ENCODE measurements around the gene ATPAF1.

Gene ATPAF1

DNA sequence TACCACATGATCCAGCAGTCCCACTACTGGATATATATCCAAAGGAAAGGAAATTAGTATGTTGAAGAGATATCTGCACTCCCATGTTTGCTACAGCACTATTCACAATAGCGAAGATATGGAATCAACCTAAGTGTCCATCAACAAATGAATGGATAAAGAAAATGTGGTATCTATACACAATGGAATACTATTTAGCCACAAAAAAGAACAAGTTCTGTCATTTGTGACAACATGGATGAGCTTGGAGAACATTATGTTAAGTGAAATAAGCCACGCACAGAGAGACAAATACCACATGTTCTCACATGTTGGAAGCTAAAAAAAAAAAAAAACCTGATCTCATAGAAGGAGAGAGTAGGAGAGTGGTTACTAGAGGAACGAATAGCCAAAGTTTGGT, 17.7 kb downstream of the ATPAF1 start:
- DNase-seq (ENCODE audit: low spot score): no peak

DNA sequence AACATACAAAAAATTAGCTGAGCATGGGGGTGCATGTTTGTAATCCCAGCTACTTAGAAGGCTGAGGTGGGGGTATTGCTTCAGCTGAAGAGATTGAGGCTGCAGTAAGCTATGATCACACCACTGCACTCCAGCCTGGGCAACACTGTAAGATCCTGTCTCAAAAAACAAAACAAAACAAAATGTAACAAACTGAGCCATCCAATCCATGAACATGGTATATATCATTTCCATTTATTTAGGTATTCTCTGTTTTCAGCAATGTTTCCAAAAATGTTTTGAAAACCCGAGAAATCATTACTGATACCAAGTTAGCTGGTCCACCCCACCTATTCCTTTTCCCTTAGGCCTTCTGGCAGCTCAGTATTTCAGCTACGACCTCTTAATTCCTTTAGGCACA, 18.4 kb downstream of the ATPAF1 start:
- no peak for DNase-seq (ENCODE audit: low spot score)

DNA sequence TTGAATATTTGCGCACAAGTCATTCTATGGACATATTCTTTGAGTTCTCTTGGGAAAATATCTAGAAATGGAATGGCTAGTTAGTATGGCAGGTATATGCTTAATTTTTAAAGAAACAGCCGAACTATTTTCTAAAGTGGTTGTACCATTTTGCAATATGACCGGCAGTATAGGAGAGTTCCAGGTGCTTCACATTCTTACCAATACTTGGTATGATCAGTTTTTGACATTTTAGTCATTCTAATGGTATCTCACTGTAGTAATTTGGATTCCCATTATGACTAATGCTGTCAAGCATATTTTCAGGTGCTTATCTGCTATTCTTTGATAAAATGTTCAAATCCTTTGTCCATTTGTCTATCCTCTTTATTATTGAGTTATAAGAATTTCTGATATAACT, 20.6 kb downstream of the ATPAF1 start:
- no peak for DNase-seq (ENCODE audit: low spot score)

- no peak for DNase-seq (ENCODE audit: low spot score)
Observed at GRCh38 chr1:46646844-46647243, 21.3 kb downstream of the ATPAF1 start.

GRCh38 chr1:46646331-46646730, 21.8 kb downstream of the ATPAF1 start:
- no peak for DNase-seq (ENCODE audit: low spot score)

GRCh38 chr1:46645815-46646214, 22.3 kb downstream of the ATPAF1 start:
- DNase-seq (ENCODE audit: low spot score): no peak

GRCh38 chr1:46643368-46643775, 24.8 kb downstream of the ATPAF1 start:
- peak; percentile 85 for DNase-seq (ENCODE audit: low spot score)

- DNase-seq (ENCODE audit: low spot score): no peak
Observed at GRCh38 chr1:46642115-46642680, 26.0 kb downstream of the ATPAF1 start.

GRCh38 chr1:46639547-46639946, 28.6 kb downstream of the ATPAF1 start:
- DNase-seq (ENCODE audit: low spot score): no peak

DNA sequence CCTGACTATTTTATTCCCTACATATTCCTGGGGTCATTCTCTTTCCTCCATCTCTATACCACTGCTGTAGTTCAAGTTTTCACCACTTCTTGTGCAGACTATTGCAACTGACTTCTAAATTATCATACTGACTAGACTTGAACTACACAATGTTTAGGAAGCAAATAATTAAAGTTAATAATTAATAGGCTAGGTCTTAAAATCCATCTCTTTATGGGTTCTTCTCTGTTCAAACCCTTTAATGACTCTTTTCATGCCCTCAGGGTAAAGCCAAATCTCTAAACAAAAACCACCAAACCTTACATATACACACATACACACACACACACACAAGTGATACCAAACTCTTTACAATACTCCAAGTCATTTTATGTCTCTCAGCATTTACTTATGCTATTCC, 29.2 kb downstream of the ATPAF1 start:
- no peak for DNase-seq (ENCODE audit: low spot score)

GRCh38 chr1:46637444-46638083, 30.6 kb downstream of the ATPAF1 start:
- no peak for DNase-seq (ENCODE audit: low spot score)

- no peak for DNase-seq (ENCODE audit: low spot score)
Observed at GRCh38 chr1:46635205-46635604, 33.0 kb downstream of the ATPAF1 start.

DNA sequence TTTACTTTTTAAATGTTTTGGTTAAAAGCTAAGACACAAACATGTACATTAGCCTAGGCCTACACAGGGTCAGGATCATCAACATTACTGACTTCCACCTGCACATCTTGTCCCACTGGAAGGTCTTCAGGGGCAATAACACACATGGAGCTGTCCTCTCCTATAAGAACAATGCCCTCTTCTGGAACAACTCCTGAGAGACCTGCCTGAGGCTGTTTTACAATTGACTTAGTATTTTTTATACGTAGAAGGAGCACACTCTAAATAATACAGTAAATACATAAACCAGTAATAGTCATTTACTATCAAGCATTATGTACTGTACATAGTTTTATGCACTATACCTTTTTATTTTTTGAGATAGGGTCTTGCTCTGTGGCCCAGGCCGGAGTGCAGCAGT, 37.4 kb downstream of the ATPAF1 start:
- no peak for DNase-seq (ENCODE audit: low spot score)

DNA sequence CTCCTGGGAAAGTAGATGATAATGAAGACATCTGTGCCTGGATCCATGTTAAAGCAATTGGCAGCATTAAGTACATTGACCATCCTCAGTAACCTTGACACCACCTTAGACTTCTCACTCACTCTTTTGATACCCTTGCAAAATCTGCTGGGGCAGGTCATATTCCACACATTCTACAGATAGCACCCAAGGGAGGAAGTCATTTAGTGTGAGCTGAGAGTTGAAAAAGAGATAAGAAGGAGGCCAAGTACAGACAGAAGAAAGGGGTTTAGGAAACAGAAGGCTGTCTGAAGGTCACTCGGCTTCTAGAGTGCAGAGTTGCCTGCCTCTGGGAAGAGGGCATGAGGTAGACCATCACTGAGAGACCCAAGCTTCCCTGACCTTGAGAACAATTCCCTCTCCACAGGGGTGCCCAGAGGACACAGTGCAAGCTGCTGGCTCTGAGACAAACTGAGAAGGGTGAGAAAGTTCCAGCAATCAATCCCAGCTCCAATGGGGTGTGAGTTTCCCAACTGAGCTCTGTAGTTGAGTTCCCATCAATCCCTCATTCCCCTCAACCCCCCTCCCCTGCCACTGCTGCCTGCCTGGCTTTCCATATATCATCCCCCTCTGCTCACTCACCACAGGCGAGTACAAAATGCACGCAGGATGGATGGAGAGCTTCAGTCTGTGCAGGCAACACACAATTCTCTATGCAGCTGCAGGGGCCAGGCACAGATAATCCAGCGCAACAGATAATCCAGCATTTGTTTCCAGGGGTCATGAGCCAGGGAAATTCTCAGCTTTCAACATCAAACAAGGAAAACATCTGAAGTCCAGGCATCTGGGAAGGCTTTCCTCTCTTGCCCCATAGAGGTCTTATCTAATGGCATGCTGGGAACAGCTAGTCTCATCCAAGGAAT, 44.2 kb downstream of the ATPAF1 start:
- no peak for DNase-seq (ENCODE audit: low spot score)

DNA sequence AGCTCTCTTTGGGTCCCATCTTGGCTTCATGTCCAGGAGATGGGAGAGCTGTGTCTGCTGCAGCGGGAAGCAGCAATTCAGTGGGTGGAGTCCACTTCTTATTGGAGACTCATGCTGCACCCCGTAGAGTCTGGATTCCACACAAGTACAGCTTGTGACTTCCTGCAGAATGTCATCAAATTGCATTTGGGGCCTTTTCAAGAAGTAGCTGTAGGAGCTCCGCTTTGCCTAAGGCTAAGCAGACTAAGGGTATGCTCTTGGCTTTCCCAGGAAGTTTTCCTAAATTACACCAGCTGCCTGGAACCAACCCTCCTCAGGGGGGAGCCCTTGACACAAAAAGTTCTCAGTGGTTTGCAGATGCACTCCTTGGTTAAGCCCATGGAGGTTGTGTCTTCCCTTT, 45.8 kb downstream of the ATPAF1 start:
- peak; percentile 40 for DNase-seq (ENCODE audit: low spot score)

DNA sequence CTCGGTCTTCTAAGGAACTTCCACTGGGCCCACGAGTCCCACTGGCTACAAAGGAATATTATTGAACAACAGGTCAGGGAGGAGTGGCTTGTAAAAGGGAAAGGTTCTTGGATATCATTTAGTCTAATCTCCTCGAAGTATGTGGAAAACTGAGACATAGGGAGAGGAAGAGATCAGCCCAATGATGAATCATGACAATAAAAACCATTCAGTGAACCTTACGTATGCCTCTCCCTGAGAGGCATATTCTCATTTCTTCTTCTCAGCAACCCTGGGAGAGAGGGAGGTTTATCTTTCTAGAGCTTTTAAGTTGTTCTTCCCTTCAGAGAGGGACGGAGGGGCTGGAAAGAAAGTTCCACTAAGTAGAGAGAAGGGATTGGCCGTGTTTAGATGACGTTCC, 46.2 kb downstream of the ATPAF1 start:
- DNase-seq (ENCODE audit: low spot score): no peak

DNA sequence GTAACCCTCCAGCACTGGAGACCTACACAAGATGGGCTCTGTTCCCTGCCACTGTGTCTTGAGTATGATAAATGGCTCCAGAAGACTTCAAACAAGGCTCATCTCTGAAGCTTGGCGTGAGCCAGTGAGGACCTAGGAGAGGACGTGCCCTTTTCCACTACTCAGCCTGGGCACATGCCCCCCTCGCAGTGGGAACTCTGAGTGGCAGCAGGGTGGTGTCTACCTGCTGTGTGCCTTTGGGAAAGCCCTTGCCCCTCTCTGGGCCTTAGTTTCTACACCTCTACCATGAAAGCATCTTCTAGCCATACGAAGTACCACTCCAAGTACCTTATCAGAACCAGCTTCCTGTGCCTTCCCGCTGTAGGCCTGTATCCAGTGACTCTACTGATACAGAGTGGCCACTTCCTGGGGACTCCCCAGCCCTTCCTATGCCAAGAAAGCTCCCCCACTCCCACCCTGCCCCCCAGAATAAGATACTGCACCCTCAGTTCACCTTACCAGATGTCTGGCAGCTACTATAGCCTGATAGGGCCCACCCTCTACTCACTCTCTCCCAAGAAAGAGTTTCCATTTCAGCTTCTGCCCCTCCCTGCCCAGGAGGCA, 48.4 kb downstream of the ATPAF1 start:
- no peak for DNase-seq (ENCODE audit: low spot score)

DNA sequence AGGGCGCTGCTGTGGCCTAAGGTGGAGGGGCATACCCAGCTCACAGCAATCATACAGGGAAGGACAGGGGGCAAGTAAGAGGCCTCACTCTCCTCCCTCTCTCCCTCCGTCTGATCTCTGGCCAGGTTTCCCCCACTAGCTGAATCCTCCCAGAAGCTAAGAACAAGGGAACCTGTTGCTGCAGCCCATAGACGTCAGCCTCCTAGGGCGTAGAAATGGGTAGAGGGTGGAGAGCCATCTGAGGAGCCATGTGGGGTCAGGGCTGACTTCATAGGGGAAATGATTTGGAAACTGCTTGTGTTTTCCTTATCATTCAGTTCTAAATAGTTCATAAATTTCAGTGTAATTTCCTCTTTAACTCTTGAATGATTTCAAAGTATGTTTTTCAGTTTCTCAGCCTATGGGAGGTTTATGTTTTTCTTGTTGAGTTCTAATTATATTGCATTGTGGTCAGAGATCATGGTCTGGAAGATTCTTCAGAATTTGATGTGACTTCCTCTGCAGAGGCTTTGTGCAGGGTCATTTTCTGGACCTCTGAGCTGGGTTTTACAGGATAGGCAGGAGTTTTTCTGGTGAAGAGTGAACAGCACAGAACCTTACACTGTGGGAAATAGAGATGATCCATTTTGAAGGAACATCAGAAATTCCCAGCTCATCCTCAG, 49.3 kb downstream of the ATPAF1 start:
- no peak for DNase-seq (ENCODE audit: low spot score)

- DNase-seq (ENCODE audit: low spot score): no peak
Observed at GRCh38 chr1:46617833-46618232, 50.3 kb downstream of the ATPAF1 start.

DNA sequence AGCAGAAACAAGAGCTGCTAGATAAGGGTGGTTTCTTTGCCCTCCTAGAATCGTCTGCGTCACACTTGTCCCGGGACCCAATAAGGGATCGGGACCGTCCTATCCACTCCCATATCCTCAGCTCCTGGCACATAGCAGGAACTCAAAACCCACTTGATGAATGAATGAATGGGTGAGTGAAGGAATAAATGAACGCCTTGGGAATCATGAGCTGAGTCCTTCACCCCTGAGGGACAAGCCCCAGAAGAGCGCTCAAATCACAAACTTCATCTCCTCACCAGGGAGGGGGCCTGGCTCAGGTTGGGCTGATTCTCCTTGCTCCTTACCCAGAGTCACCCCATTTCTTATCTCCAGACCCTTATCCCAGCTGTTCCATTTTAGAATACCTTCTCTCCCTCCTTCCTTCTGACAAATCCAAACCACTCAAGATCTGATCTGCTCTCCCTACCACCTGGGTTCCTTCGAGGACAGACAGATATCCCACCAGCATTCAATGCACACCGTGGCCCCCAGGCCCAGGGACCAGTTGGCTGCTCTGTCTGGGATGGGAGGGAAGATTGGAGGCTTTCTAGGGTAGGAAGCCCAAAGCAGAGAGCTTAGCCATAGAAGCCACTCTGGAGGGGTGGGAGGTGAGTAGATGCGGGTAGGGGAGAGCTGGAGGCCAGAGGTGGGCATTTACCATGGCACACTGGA, 50.9 kb downstream of the ATPAF1 start:
- no peak for DNase-seq (ENCODE audit: low spot score)

GRCh38 chr1:46616277-46617107, 51.7 kb downstream of the ATPAF1 start, which contains the start of gene MOB3C:
TSS of gene MOB3C (minus strand) at chr1:46616811. CDS start at chr1:46613321, 3,490 bp downstream.
- DNase-seq (ENCODE audit: low spot score): peak; percentile 81
